NT2/D1 (cell line): Measurements from ENCODE around the gene ACP4.
"Not testable (repeated sequence)": the region's sequence is repeated elsewhere in the genome, so short reads cannot be mapped to it uniquely, and the experiment has no call there.

Experiments
- SUZ12 ChIP-seq: IDR thresholded peaks from 2 replicates; pipeline ENCODE4 v1.6.1; 2011; ENCODE audit not compliant: insufficient read length, insufficient read depth; ENCODE audit errors: extremely low read depth
- YY1 ChIP-seq: IDR thresholded peaks from 2 replicates; pipeline ENCODE4 v1.6.1; 2011; ENCODE audit not compliant: insufficient read length, insufficient read depth
- ZNF274 ChIP-seq: IDR thresholded peaks from 2 replicates; pipeline ENCODE4 v1.6.1; 2011; ENCODE audit warnings: mild to moderate bottlenecking, low read depth, low read length

DNA sequence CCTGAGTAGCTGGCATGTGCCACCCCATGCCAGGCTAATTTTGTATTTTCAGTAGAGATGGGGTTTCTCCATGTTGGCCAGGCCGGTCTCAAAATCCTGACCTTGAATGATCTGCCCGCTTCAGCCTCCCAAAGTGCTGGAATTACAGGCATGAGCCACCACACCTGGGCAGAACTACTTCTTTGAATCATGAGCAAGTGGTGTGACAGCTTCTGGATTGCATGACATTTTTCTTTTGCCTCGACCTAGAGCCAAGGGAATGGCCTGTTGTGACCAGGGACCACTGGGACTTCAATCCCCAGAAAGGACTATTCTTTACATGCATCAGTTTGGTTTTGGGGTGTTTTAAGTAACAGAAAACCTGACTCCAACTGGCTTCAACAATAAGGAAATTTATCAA, 17.3 kb upstream of the ACP4 start:
- not testable (repeated sequence) for TF ChIP-seq ZNF274, YY1, SUZ12
